GM18858 (cell line): ENCODE measurements around the gene SLC22A5.

ENCODE experiments used
- ATAC-seq: cut with Tn5 transposase; IDR thresholded peaks from one replicate; pipeline ENCODE4 v1.9.1; 2021; ENCODE audit not compliant: unreplicated experiment

SLC22A5 gene

DNA sequence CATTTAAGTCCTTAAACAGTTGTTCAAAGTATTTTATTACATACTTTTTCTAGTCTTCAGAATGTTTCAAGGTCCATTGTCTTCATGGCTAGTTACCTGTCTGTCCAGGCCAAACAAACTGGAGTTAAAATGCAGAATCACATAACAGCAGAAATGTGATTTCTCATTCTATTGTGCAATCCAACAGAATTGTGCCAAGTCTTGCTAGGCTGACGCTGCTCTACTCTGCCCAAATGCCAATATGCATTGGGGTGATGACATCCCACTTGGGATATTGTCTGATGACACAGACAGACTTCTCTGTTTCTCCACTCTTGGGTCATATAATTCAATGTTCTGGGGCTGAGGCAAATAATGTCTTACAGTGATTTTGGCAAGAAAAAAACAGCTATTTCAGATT lies 5.2 kb upstream of the SLC22A5 start:
- no peak for ATAC-seq

DNA sequence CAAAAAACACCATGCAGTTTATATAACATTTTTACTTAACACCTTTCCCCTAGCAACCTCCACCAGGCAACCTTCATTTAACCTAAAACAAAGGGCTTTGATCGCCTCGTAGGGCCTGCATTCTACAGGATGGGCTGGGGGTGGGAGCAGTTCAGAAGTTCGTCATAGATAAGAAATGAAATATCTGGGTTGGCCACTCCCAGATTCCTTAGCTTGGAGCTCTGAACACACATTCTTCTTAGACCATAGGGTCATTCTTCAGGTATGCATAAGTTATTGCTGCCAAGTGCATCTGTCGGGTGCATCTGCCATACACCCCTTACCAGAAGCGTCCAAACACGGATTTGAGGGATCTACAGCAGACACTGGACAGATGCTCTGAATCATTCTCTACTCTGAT lies 4.3 kb upstream of the SLC22A5 start:
- no peak for ATAC-seq

DNA sequence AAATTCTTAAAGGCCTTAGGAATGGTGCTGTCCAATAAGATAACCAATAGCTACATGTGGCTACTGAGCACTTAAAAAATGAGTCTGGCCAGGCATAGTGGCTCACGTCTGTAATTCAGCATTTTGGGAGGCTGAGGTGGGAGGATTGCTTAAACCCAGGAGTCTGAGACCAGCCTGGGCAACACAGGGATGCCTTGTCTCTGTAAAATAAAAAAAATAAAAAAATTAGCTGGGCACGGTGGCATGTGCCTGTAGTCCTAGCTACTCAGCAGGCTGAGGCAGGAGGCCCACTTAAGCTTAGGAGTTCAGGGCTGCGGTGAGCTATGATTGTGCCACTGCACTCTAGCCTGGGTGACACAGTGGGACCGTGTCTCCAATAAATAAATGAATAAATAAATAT lies 1.3 kb upstream of the SLC22A5 start:
- ATAC-seq, result no peak

DNA sequence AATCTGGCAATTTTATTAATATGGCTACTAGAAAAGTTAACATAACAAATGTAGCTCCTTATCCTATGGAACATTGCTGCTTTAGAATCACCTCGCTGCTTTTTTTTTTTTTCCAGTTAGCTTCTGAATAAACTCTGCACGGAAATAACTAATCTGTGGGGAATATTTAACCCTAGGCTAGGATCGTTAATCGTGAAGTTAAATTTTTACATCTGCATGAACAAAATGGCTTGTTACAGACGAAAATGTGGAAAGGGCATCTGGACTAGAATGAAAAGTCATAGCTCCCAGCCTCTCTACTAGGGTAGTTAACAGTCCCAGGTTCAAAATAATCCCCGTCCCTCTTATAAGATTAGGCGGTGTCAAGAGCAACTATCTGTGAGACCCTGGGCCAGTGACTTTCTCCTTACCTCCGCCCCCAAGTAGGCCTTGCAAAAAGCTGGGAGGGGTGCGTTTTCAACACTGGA lies 470 bp upstream of the SLC22A5 start:
- no peak for ATAC-seq

DNA sequence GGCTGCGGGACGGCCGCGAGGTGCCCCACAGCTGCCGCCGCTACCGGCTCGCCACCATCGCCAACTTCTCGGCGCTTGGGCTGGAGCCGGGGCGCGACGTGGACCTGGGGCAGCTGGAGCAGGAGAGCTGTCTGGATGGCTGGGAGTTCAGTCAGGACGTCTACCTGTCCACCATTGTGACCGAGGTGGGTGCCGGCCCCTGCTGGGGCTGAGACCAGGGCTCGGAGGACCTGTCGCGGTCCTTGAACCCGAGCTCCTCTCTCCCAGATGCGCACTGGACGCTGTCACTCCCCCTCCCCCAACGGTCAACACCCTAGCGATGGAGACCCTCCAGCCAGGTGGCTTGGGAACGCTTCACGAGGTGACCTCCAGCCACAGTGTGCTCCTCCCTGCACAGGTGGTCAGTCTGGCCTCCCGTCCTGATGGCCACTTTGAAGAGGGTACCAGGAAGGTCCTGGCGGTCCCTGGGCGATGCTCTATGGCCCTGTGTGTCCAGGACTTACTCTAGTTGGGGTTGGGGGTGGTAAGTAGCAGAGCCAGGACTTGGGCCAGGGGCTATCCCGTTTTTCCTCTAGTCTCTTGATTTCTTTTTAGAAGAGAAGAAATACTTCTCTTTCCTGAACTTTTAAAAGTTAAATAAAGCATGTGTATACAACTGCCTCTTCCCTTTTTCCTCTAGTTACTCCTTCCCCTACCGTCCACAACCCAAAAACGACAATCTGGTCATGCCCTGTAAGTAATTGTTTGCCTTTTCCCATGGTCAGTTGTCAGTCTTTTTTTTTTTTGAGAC lies 866 bp downstream of the SLC22A5 start:
- ATAC-seq, result no peak

DNA sequence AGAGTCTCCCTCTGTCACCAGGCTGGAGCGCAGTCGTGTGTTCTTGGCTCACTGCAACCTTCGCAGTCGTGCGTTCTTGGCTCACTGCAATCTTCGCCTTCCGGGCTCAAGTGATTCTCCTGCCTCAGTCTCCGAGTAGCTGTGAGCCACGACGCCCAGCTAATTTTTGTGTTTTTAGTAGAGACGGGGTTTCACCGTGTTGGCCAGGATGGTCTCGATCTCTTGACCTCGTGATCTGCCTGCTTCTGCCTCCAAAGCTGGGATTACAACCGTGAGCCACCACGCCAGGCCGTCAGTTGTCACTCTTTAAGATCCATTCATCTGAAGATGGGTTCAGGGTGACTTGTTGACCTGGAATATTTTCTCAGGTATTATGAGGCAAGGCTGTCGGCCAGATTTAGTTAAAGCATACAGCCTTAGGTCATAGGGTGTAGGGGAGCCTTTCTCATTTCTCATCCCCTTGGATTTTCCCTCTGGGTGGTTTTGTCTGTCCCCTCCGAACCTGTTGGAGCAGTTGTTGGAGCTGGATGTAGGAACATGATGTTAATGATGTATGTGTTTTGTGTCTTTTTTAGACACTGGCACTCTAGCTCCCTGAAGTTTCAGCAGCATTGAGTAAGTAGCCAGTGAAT lies 1.6 kb downstream of the SLC22A5 start:
- no peak for ATAC-seq

DNA sequence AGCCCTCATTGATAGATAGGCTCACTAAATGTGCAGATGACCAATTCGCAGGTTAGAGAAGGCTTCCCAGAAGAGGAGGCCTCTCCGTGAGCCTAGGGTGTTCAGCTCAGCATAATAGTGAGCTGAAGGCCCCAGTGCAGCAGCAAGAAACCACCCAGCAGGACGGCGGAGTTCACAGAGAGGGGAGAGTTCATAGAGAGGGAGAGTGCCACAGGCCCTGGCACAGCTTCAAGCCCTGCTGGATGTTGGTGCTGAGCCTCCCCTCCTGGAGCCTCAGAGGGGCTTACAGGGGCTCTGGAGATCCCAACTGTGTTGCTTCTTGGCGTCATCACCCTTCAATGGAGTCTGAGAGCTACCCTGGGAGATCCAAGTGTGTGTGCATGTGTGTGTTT lies 2.1 kb downstream of the SLC22A5 start:
- ATAC-seq, result no peak

DNA sequence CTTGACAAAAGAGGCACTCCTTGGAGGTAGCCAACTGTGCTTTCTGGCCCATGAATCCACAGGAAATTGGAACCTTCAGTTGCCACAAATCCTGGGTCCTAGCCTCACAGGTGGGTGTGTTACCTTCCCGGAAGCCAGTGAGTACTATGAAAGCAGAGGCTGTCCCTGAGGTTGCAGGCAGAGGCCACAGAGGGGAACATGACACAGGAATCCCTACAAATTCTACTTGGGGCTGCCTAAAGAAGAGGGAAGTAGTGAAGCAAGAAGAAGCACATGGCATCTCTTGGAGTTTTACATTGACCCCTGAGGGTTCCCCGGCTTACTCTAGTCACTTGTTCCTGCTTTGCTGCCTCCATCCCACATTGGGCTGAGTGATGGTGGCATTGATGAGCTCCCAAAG lies 2.6 kb downstream of the SLC22A5 start:
- no peak for ATAC-seq

DNA sequence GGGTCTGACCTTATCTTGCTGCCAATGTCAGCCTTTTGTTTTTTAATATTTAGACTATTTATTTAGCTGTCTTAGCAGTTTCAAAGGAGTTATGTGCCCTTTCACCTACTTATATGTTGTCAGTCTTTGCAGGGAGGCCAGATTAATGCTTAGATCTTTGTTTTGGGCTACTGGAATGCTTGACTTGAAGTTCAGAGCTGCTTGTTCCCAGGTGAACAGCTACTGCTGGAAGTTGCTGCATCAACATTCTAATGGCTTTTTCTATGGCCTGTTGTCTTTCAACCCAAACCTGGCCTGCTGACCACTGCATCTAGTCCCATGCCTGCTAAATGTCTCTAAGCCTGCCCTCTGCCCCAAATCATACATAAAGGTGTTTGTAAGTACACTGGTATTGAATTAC lies 3.0 kb downstream of the SLC22A5 start:
- no peak for ATAC-seq

DNA sequence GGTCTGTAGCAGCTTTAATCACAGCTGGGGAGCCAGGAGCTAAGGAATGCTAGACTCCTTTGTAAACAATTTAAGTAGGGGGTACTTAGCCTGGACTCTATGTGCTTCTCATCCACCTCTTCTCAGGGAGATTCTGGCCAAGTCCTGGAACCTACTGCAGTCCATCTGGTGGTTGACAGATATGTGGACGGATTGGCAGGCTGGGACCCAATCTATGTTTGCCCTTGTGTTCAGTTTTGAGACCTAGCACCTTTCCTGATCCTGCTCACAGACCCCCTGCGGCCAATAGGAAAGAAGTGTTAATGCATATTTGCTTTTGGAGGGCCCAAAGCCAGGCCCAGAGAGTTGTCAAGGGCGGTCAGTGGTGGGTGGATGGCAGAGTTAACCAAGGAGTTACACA lies 6.4 kb downstream of the SLC22A5 start:
- no peak for ATAC-seq

DNA sequence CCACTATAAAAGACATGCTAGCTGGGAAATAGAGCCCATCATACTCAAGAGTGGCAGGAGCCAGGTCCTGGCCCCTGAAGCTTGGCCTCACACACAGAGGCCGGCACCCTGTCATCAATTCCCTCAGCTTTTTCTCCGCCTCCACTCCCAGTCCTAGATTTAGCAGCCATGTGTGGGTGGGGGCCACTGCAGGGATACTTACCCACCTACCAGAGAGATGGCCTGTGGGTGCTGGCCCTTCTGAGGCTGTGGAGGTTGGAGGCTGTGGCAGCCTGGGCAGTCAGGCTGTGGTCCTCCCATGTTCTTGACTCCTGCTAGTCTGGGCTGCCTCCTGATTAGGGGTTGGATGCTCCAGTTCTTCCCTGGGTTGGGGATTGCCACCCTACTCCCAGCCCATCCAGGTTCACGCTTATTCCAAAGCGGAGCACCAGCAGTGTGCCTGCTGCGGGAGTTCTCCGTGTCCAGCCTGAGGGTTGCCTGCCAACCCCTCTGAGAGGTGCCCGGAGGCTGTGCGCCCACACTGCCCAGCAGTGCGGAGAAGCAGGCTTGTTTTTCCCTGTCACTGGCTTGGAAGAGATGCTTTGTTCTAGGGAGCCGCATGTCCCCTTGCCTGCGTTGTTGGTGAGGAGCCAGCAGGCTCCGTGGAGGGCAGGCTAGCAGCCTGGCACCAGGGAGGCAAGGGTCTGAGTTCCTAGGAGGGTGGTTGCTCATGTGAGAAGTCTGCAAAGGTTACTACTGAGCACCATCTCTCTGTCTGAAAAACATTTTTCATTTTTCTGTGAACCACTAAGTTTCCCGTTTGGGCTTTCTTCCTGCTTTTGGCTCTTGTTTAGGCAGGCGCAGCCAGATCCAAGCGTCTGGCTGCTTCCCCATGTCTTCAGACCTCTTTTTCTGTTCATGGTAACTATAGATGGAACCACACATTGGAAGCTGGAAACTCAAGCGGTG lies 7.5 kb downstream of the SLC22A5 start:
- ATAC-seq, result no peak

DNA sequence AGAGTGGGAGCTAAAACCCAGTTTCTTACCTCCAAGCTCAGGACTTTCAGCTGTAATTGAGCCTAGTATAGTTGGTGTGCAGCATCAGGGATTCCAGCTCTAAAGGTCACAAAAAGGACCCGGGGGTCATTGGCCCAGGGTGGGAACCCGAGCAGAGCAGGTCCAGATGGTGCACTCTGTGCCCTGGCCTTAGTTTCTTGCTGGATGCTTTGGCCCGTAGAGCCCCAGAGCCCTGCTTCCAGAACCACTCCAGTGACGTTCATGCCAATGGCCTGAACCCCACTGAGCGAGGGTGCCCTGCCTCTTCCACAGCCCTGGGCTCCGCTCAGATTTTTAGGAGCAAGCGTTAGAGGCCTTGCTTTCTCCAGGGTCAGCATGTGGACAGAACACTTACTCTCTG lies 8.2 kb downstream of the SLC22A5 start:
- no peak for ATAC-seq

DNA sequence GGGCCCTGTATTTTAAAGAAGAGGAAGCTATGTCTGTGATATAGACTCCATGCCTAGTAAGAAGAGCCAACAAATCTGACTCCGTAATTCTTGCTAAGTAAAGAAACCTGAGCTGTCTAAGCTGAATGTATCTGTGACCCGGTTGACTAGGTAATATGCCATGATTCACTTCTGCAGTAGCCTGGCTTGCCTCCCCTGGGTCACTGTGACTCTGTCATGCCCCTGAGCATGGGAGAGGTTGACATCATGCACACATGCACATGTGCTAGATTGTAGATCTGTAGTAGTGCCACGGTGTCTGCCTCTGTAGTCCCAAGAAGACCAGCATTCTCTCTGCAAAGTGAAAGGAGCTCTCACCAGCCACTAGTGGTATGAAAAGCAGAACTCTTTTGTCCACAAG lies 9.1 kb downstream of the SLC22A5 start:
- ATAC-seq, result no peak

DNA sequence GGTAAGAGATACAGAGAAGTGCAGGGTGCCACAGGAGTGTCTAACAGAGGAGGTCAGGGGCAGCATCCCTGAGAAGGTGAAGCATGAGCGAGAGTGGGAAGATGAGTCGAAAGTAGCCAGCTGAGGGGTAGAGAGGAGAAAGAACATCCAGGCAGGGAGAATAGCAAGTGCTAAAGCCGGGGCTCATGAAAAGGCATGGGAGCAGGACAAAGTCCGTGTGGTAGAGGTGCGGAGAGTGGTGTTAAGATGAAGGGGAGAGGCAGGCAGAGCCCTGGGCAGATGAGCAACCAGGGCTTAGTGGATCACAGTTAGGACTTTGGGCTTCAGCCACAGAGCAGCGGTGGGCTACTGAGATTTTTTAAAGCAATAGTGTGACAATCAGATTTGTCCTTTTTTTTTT lies 10.5 kb downstream of the SLC22A5 start:
- no peak for ATAC-seq

DNA sequence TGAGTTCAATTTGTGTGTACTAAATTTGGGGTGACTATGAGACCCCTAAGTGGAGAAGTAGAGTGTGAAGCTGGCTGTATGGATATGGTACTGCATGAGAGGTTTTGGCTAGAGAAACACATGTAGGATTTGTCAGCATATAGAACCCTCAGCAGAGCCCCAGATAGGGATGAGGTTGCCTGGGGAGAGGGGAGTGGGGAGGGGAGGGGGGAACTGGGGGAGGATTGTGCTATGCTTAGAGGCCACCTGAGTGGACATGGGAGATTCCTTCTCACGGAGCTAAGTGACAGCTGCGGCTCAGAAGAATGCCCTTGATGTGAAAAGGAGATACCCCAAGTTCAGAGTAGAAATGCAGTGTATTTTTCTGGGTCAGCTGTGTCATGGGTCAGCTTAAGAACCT lies 11.2 kb downstream of the SLC22A5 start:
- ATAC-seq, result no peak

DNA sequence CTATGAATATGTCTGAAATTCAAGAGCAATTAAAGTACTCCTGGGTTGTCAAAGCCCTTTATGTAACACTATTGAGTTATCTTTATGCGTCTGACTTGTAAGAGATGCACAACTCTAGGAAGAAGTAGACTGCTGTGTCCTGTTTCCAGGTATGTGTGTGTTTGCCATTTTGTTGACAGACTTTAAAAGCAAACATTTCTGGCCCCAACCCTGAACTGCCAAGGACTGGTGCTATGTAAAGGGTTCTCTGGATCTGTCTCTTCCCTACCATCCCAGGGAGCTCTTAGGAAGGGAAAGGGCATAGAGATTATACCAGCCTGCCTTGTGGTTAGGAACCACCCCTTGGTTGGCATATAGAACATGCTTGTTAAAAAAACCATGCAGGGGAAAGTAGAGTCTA lies 12.1 kb downstream of the SLC22A5 start:
- ATAC-seq, result no peak

DNA sequence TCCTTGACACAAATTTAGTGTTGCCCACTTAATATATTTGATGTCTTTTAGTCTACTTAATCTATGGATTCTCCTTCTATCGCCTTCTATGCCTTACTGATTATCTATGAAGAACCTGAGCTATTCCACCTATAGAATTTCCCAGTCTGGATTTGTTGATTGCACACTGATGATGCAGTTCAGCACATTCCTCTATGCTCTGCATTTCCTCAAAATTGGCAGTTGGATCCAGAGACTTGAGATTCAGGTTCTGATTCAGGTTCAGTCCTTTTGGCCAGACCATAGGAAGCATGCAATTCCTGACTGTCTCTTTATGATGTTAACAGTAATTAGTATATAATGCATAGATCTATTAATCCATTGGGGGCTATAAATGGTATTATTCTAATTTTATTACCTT lies 13.8 kb downstream of the SLC22A5 start:
- ATAC-seq, result no peak

DNA sequence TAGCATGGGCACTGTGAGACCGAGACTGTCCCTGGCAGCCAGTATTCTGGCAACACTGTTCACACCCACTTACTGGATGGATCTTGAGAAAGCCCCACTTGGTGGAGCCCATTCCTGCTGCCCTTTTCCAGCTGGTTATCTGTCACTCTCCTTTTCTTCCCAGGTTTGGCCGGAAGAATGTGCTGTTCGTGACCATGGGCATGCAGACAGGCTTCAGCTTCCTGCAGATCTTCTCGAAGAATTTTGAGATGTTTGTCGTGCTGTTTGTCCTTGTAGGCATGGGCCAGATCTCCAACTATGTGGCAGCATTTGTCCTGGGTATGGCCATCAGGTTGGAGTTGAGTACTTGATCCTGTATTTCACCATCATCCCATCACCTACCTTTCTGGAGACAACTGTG lies 14.5 kb downstream of the SLC22A5 start:
- ATAC-seq, result no peak

DNA sequence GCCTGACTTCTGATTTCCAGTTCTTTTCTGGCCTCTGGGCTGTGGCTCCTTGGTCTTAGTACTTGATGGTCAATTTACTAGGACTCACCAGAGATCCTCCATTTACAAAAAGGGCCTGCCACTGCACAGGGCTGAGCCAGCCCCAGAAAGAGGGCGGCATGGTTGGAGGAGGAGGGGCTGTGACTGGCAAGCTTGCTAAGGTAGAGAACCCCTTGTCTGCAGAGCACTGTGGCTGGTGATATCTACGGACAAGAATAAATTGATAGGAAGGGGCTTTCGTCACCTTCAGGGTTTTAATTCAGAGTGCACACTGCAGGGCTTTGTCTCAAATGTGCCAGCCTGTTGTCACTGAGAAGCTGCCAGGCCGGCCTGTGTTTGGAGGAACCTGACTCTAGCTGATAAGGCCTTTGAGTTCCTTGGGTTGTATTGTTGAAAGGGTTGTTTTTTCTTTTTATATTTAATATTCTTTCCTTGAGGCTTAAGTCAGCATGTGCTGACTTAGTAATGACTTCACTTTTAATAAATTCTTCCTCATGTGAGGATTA lies 15.1 kb downstream of the SLC22A5 start:
- no peak for ATAC-seq

DNA sequence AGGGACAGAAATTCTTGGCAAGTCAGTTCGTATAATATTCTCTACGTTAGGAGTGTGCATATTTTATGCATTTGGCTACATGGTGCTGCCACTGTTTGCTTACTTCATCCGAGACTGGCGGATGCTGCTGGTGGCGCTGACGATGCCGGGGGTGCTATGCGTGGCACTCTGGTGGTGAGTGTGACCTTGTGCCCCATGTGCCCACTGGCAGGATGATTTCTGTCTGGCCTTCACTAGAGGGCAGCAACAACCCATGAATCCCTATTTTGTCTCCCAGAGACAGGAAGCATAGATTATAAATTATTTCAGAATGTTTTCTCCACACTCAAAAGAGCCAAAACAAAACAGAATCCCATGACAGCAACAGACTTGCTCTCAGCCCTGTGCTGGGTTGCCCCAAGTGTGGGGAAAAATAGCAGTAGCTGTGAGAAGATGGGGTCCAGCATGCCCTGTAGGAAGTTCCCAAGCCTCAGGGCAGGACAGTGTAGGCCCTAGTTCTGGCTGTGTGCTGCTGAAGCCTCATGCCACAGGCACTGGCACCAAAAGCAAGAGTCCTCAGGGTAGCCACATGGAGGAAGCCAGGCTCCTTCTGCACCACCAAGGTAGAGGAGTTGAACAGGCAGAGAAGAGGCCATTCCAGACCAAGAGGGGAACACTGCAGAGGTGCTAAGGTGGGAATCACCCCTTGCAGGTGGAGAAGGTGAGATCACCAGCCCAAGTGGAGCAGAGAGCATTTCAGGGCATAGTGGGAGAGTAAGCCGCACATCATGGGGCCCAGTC lies 16.0 kb downstream of the SLC22A5 start:
- no peak for ATAC-seq
